WERI-Rb-1 (cell line): Measurements from ENCODE around the gene NPAS3.

ENCODE experiments used
- DNase-seq: peaks from one replicate; pipeline ENCODE4 v3.0.0-alpha.2; 2020
- H3K27ac ChIP-seq: fragments of 250-450 bp; sonication (Bioruptor Pico); 2 replicates; pipeline ENCODE4 v1.5.1; 2020; ENCODE audit warnings: mild to moderate bottlenecking, moderate library complexity
- H3K27me3 ChIP-seq: fragments of 250-450 bp; sonication (Bioruptor Pico); 2 replicates; pipeline ENCODE4 v1.5.1; 2021; ENCODE audit warnings: mild to moderate bottlenecking, low read depth, moderate library complexity; ENCODE audit not compliant: insufficient read depth, severe bottlenecking
- H3K36me3 ChIP-seq: fragments of 250-450 bp; sonication (Bioruptor Pico); 2 replicates; pipeline ENCODE4 v1.5.1; 2020; ENCODE audit warnings: mild to moderate bottlenecking, moderate library complexity
- H3K4me3 ChIP-seq: 2 replicates; pipeline ENCODE4 v1.5.1; 2011; ENCODE audit warnings: low read depth, mild to moderate bottlenecking, control low read depth, low read length
- H3K9me3 ChIP-seq: fragments of 250-450 bp; sonication (Bioruptor Pico); 2 replicates; pipeline ENCODE4 v1.5.1; 2021; ENCODE audit warnings: mild to moderate bottlenecking, moderate library complexity; ENCODE audit not compliant: severe bottlenecking
- TF ChIP-seq, protein P1 (sequence below): IDR thresholded peaks from 2 replicates; pipeline ENCODE4 v1.5.1; 2011; ENCODE audit warnings: low read depth, mild to moderate bottlenecking, control low read depth, inconsistent platforms, low read length

NPAS3 gene

GRCh38 chr14:32991691-32992090, 53.0 kb downstream of the NPAS3 start:
- Histone ChIP-seq H3K36me3 (no peaks in the 10 kb centered on the region), H3K9me3 (no peaks in the 10 kb centered on the region), H3K27ac (no peak overlapping the region), H3K27me3 (no peaks in the 10 kb centered on the region), H3K4me3 (no peak overlapping the region)
- TF ChIP-seq, protein P1, sequence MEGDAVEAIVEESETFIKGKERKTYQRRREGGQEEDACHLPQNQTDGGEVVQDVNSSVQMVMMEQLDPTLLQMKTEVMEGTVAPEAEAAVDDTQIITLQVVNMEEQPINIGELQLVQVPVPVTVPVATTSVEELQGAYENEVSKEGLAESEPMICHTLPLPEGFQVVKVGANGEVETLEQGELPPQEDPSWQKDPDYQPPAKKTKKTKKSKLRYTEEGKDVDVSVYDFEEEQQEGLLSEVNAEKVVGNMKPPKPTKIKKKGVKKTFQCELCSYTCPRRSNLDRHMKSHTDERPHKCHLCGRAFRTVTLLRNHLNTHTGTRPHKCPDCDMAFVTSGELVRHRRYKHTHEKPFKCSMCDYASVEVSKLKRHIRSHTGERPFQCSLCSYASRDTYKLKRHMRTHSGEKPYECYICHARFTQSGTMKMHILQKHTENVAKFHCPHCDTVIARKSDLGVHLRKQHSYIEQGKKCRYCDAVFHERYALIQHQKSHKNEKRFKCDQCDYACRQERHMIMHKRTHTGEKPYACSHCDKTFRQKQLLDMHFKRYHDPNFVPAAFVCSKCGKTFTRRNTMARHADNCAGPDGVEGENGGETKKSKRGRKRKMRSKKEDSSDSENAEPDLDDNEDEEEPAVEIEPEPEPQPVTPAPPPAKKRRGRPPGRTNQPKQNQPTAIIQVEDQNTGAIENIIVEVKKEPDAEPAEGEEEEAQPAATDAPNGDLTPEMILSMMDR: no peak
- no peak for DNase-seq

GRCh38 chr14:32993921-32994320, 55.2 kb downstream of the NPAS3 start:
- Histone ChIP-seq H3K27me3 (no peaks in the 10 kb centered on the region), H3K36me3 (no peaks in the 10 kb centered on the region), H3K9me3 (no peaks in the 10 kb centered on the region), H3K27ac (no peak overlapping the region), H3K4me3 (no peak overlapping the region)
- DNase-seq: no peak
- TF ChIP-seq, protein P1: no peak

DNA sequence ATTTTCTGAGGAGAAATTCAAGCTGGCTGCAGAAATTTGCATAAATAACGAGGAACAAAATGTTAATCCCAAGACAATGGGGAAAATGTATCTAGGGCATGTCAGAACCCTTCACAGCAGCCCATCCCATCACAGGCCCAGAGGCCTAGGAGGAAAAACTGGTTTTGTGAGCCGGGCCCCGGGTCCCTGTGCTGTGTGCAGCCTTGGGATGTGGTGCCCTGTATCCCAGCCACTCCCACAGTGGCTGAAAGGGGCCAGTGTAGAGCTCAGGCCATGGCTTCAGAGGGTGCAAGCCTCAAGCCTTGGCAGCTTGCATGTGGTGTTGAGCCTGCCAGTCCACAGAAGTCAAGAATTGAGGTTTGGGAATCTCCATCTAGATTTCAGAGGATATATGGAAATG, 57.7 kb downstream of the NPAS3 start:
- TF ChIP-seq, protein P1: no peak
- no peaks in the 10 kb centered on the region for H3K9me3 ChIP-seq

DNA sequence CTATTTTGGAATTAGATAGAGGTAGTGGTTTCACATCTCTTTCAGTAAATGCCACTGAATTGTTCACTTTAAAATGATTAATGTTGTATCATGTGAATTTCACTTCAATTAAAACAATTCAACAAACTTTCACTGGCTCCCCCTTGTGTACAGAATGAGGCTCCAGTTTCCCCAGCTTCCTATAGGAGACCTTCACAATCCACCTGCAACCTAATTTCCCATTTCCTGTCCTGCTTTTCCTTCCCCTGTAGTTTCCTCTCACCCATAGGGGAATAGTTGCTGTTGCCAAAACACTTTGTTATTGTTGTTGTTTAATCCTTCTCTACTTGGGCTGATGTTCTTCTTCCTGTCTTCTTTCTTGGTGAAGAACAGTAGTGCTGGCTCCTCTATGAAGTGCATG, 59.8 kb downstream of the NPAS3 start:
- TF ChIP-seq, protein P1: peak; percentile 47
- no peaks in the 10 kb centered on the region for H3K9me3 ChIP-seq
- DNase-seq: peak; percentile 9

More for the DNA sequence above, 57.7 kb downstream of the NPAS3 start:
- Histone ChIP-seq H3K4me3 (no peak overlapping the region), H3K27ac (no peak overlapping the region), H3K27me3 (no peaks in the 10 kb centered on the region), H3K36me3 (no peaks in the 10 kb centered on the region)
- DNase-seq: no peak

DNA sequence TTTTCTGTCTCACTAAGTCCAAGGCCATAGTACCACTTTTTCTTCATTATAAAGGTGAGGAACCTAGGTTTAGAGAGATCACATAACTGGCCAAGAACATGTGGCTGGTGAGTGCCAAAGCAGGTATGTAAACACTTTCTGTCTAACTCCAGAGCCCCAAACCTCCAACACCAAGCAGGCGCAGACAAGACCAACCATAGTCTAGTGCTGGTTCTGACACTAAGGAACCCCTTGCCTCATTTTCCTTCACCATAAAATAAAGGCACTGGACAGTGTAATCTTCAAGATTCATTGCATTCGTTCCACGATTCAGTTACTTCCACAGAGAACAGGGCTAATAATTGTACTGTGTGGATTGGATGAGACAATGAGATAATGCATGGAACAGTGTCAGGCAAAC, 71.0 kb downstream of the NPAS3 start:
- TF ChIP-seq, protein P1: no peak
- Histone ChIP-seq H3K9me3 (no peaks in the 10 kb centered on the region), H3K27me3 (no peaks in the 10 kb centered on the region), H3K27ac (no peak overlapping the region), H3K36me3 (no peaks in the 10 kb centered on the region), H3K4me3 (no peak overlapping the region)
- DNase-seq: no peak

More for the DNA sequence above, 59.8 kb downstream of the NPAS3 start:
- no peaks in the 10 kb centered on the region for H3K27me3 ChIP-seq
- H3K4me3 ChIP-seq: no peak overlapping the region
- H3K36me3 ChIP-seq: no peaks in the 10 kb centered on the region
- no peak overlapping the region for H3K27ac ChIP-seq

GRCh38 chr14:33010495-33010894, 71.8 kb downstream of the NPAS3 start:
- Histone ChIP-seq H3K4me3 (no peak overlapping the region), H3K27ac (no peak overlapping the region), H3K27me3 (no peaks in the 10 kb centered on the region), H3K9me3 (no peaks in the 10 kb centered on the region), H3K36me3 (no peaks in the 10 kb centered on the region)
- TF ChIP-seq, protein P1: no peak
- no peak for DNase-seq
